AG09309 (cell line): ENCODE results near the gene NDN.
A peak's percentile ranks its signal among the peaks of the same experiment; 100 is the strongest.
"Not testable (repeated sequence)": the region's sequence is repeated elsewhere in the genome, so short reads cannot be mapped to it uniquely, and the experiment has no call there.

Experiments
- DNase-seq: peaks from one replicate; pipeline ENCODE4 v3.0.0-alpha.2; 2010; ENCODE audit warnings: low read depth
- H3K4me3 ChIP-seq: 2 replicates; pipeline ENCODE4 v1.5.1; 2011; ENCODE audit warnings: mild to moderate bottlenecking, low read depth, low read length, moderate library complexity; ENCODE audit not compliant: control insufficient read depth
- TF ChIP-seq, protein P1 (sequence below): IDR thresholded peaks from 2 replicates; pipeline ENCODE4 v1.5.1; 2011; ENCODE audit warnings: mild to moderate bottlenecking, low read depth, low read length, inconsistent platforms; ENCODE audit not compliant: insufficient read depth, control insufficient read depth; ENCODE audit errors: missing control alignments

NDN gene, protein sequence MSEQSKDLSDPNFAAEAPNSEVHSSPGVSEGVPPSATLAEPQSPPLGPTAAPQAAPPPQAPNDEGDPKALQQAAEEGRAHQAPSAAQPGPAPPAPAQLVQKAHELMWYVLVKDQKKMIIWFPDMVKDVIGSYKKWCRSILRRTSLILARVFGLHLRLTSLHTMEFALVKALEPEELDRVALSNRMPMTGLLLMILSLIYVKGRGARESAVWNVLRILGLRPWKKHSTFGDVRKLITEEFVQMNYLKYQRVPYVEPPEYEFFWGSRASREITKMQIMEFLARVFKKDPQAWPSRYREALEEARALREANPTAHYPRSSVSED

DNA sequence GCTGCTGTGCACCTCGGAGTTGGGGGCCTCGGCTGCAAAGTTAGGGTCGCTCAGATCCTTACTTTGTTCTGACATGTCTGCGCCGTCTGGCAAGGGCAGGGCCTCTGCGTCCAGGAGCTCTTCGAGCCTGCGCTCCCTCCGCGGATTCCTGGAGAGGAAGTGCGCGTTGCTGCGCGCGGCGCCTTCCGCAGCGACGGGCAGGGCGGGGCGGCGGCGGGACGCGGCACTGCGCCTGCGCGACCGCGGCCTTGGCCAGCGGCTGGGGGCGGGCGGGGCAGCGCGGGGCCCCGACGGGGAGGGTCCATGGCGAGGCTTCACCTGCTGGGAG is at the start of gene NDN:
TSS of gene NDN (minus strand) at position 163 of the 328 bp plus-strand sequence. CDS start at position 75, 88 bp downstream.
- TF ChIP-seq, protein P1, sequence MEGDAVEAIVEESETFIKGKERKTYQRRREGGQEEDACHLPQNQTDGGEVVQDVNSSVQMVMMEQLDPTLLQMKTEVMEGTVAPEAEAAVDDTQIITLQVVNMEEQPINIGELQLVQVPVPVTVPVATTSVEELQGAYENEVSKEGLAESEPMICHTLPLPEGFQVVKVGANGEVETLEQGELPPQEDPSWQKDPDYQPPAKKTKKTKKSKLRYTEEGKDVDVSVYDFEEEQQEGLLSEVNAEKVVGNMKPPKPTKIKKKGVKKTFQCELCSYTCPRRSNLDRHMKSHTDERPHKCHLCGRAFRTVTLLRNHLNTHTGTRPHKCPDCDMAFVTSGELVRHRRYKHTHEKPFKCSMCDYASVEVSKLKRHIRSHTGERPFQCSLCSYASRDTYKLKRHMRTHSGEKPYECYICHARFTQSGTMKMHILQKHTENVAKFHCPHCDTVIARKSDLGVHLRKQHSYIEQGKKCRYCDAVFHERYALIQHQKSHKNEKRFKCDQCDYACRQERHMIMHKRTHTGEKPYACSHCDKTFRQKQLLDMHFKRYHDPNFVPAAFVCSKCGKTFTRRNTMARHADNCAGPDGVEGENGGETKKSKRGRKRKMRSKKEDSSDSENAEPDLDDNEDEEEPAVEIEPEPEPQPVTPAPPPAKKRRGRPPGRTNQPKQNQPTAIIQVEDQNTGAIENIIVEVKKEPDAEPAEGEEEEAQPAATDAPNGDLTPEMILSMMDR, result no peak
- DNase-seq, result no peak
- H3K4me3 ChIP-seq, result peak within 1 kb of the TSS; percentile 37

DNA sequence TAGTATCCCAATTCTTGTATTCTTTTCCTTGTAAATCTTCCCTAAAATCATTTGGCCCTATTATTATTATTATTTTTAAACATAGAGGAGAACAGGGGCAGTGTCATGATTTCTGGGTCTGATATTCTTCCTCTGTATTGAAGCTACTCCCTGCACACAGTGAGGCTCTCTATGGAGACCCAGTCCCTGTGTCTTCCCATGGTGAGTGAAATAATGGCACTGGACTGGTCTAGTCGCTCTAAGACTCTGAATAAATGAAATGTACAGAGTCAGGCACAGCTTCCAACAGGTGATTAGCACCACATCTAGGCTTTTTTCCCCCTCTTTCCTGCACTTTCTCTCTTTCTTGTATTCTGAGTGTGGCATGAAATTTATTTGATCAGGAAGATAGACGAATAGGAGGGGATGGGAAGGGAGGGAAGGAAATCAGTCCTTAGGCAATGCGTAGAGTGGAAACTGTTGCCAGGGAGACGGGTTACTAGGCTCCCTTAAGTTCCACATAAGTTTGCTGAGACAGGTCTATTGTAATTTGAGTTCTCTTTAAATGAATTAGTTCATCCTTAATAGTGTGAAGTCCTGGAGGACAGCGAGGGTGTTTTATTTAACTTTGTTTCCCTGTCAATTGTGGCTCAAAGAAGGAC is 49.0 kb upstream of the NDN start:
- no peak for DNase-seq
- TF ChIP-seq, protein P1, result no peak

DNA sequence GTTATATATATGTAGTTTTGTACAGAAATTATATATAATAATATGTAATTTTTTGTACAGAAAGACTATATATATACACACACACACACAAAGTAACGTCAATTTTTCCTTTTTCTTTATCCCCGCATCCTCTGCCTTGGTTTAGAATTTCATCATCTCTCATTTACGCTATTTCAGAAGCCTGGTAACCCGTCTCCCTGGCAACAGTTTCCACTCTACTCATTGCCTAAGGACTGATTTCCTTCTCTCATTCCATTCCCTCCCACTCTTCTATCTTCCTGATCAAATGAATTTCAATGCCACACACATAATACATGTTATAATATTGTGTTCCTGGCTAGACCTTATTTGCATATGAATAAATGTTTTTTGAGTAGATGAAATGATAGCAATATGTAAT is 47.8 kb upstream of the NDN start:
- DNase-seq, result no peak
- no peak overlapping the region for H3K4me3 ChIP-seq
- TF ChIP-seq, protein P1, result no peak

More for the DNA sequence above, 49.0 kb upstream of the NDN start:
- H3K4me3 ChIP-seq, result no peak overlapping the region

DNA sequence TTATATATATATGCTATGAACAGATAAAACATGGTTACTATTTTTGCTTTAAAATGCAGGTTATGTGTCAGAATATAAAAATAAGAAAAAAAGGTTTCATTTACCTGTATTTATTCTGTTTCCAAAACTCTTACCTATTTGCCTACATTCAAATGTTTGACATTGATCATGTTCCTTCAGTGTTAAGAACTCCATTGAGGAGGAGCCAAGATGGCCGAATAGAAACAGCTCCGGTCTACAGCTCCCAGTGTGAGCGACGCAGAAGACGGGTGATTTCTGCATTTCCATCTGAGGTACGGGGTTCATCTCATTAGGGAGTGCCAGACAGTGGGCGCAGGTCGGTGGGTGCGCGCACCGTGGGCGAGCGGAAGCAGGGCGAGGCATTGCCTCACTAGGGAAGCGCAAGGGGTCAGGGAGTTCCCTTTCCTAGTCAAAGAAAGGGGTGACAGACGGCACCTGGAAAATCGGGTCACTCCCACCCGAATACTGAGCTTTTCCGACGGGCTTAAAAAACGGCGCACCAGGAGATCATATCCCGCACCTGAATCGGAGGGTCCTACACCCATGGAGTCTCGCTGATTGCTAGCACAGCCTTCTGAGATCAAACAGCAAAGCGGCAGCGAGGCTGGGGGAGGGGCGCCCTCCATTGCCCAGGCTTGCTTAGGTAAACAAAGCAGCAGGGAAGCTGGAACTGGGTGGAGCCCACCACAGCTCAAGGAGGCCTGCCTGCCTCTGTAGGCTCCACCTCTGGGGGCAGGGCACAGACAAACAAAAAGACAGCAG is 27.0 kb upstream of the NDN start:
- not testable (repeated sequence) for H3K4me3 ChIP-seq

DNA sequence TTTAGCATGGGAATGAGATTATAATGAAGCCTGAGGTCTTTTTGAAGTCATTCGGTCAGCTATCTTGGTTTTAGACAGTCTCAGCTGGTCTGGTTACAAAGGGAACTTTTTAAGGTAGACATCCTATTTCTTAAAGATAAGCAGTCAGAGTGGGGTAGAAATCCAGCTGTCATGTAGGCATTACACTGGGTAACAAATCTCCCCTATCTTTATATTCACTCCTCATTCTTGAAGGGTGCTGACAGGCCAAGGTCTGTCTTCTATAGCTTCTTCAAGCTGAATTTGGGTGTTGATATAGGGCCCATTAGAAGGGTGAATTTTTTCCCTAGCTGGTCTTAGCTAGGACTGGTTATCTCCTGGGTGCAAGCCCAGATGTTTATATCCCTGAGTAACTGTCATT is 21.2 kb upstream of the NDN start:
- no peak for DNase-seq
- TF ChIP-seq, protein P1, result no peak
- H3K4me3 ChIP-seq, result no peak overlapping the region

More for the DNA sequence above, 27.0 kb upstream of the NDN start:
- not testable (repeated sequence) for DNase-seq

DNA sequence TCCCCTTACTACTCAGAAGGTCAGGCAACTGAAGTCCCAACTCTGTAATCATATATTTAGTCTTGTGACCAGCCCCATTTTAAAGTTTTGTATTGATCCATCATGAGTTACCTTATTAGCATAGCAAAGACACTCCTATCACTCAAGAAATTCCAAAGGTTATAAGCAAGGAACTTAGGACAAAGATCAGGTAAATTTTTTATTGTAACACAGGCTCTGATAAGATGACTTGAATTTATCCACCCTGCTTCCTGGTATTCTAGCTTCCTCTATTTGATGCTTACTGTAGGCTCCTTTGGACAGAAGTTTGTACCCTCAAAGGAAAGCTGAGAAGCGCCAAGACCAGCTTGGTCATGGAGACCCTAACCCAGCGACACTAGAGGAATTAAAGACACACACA is 8.2 kb upstream of the NDN start:
- H3K4me3 ChIP-seq, result no peak overlapping the region
- TF ChIP-seq, protein P1, result no peak
- DNase-seq, result no peak

DNA sequence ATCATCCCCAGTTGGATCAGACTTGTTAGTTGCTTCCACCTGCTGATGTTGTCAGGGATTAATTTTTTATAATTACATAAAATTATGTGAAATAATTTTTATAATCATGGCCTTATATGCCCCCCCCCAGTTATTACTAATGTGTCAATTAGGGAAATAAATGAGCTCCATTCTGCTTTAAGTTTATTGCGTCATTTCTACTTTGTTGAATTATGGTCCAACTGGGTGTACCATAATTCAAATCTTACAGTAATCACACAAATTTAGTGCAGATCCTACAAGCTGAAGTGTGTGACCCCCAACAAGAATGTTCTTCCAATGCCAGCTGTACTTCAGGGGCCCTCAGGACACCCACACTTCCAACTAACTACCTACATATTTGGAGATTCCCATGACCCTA is 7.5 kb upstream of the NDN start:
- no peak for DNase-seq
- no peak overlapping the region for H3K4me3 ChIP-seq
- TF ChIP-seq, protein P1, result no peak
